Measurements from ENCODE around the gene SSR3. TPM values are rescaled to one million over a fixed set of nuclear protein-coding genes. Genes with fewer than 3 reads are reported as not detected.
A peak's percentile ranks its signal among the peaks of the same experiment; 100 is the strongest.

Gene SSR3
- total and polyA plus RNA-seq, 5 donors = 82.4 to 171 (median 140) TPM

- Histone ChIP-seq H3K4me1 (ENCODE audit: control insufficient read depth, insufficient read depth, low read length) (no peaks in the 10 kb centered on the region), H3K4me3 (ENCODE audit: low read length) (no peak overlapping the region), H3K9me3 (ENCODE audit: control insufficient read depth, low read length) (no peaks in the 10 kb centered on the region), H3K27ac (ENCODE audit: low read length) (no peak overlapping the region), H3K27me3 (ENCODE audit: control insufficient read depth, insufficient read depth) (no peaks in the 10 kb centered on the region)
- 55% methylated on average over 1 of the region's 1 CpG for WGBS
- no peak for DNase-seq
- no peak for ATAC-seq
- intact Hi-C loops (cut with DNase I) = no loop called here
Measured at GRCh38 chr3:156516961-156517360, 38.0 kb downstream of the SSR3 start.

DNA sequence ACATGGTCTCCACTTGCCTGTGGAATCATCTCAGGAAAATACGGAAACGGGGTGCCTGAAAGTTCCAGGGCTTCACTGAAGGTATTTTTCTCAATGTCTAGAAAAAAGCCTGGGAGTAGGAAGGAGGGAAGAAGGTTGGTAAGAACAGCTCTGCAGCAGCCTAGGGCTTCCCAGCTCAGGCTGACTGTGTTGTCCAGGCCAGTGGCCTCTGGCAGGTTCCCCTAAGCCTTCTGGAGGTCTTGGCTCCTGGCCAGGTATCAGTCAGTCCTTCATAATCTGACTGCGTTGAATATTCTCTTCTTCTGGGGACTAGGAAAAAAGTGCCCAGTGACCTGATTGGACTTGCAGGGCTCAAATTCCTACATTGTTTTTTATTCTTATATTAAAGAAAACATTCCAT, 38.6 kb downstream of the SSR3 start:
- intact Hi-C loops (cut with DNase I) = no loop called here

GRCh38 chr3:156513619-156514018, 41.3 kb downstream of the SSR3 start:
- WGBS = 67% methylated on average over 5 of the region's 5 CpGs
- intact Hi-C loops (cut with DNase I) = loop anchor here in 2 of 4 donors (5.0 kb wide), 1 partner anchor 361 kb away; no protein-coding TSS in a partner anchor
- DNase-seq (no peak), ATAC-seq (no peak)
- Histone ChIP-seq H3K9me3 (ENCODE audit: control insufficient read depth, low read length) (no peaks in the 10 kb centered on the region), H3K27ac (ENCODE audit: low read length) (no peak overlapping the region), H3K4me3 (ENCODE audit: low read length) (no peak overlapping the region), H3K4me1 (ENCODE audit: control insufficient read depth, insufficient read depth, low read length) (no peaks in the 10 kb centered on the region), H3K27me3 (ENCODE audit: control insufficient read depth, insufficient read depth) (no peaks in the 10 kb centered on the region)

More for the DNA sequence above, 38.6 kb downstream of the SSR3 start:
- ATAC-seq (peak in 1 of 2 donors; percentile 50), DNase-seq (peak; percentile 42 to 69 (median 64))
- Histone ChIP-seq H3K4me1 (ENCODE audit: control insufficient read depth, insufficient read depth, low read length) (no peaks in the 10 kb centered on the region), H3K4me3 (ENCODE audit: low read length) (no peak overlapping the region), H3K27me3 (ENCODE audit: control insufficient read depth, insufficient read depth) (no peaks in the 10 kb centered on the region), H3K27ac (ENCODE audit: low read length) (no peak overlapping the region), H3K9me3 (ENCODE audit: control insufficient read depth, low read length) (no peaks in the 10 kb centered on the region)
- WGBS = 68% methylated on average over 3 of the region's 3 CpGs

DNA sequence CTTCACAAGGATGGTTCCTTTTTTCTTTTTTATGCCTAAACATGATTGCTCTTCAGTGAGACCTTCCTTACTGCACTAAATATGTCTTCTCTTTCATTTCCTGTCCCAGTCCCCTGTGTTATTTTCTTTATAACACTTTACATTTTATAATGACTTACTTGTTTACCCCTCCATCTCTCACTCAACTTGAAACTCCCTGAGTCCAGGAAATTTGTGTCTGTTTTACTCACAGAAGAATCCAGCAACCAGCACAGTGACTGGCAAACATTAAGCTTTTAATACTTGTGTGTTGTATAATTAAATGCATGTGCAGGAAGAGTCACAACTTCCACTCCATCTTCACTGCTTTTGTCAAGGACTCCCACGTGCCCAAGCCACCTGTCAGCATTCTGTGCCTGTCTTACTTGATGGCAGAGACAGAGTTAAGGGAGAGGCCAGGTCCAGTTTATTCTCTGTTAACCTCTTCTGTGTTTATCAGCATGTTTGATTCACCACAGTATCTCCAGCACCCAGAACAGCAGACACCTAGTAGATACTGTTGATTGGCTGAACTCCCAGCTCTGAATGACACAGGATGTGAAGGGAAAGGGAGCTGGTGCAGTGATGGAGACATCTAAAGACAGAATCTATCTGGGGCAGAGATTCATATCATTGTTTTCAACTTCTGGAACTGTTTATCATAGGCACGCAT, 42.8 kb downstream of the SSR3 start:
- Histone ChIP-seq H3K27ac (ENCODE audit: low read length) (no peak overlapping the region), H3K4me3 (ENCODE audit: low read length) (no peak overlapping the region), H3K27me3 (ENCODE audit: control insufficient read depth, insufficient read depth) (no peaks in the 10 kb centered on the region), H3K9me3 (ENCODE audit: control insufficient read depth, low read length) (no peaks in the 10 kb centered on the region), H3K4me1 (ENCODE audit: control insufficient read depth, insufficient read depth, low read length) (no peaks in the 10 kb centered on the region)
- DNase-seq (no peak), ATAC-seq (no peak)
- intact Hi-C loops (cut with DNase I) = loop anchor here in 2 of 4 donors (5.0 kb wide), 1 partner anchor 360 kb away; no protein-coding TSS in a partner anchor
- 59% methylated on average over 2 of the region's 2 CpGs for WGBS

GRCh38 chr3:156509189-156510174, 45.4 kb downstream of the SSR3 start:
- H3K27ac ChIP-seq (ENCODE audit: low read length) = no peak overlapping the region
- H3K4me3 ChIP-seq (ENCODE audit: low read length) = no peak overlapping the region
- no peaks in the 10 kb centered on the region for H3K9me3 ChIP-seq (ENCODE audit: control insufficient read depth, low read length)
- no peaks in the 10 kb centered on the region for H3K27me3 ChIP-seq (ENCODE audit: control insufficient read depth, insufficient read depth)
- 58% methylated on average over 5 of the region's 5 CpGs for WGBS
- DNase-seq (no peak), ATAC-seq (peak; percentile 57 to 67)
- intact Hi-C loops (cut with DNase I) = loop anchor here (5.0 kb wide), 1 partner anchor 357 kb away; no protein-coding TSS in a partner anchor
- no peaks in the 10 kb centered on the region for H3K4me1 ChIP-seq (ENCODE audit: control insufficient read depth, insufficient read depth, low read length)

GRCh38 chr3:156507285-156507684, 47.6 kb downstream of the SSR3 start:
- H3K4me1 ChIP-seq (ENCODE audit: control insufficient read depth, insufficient read depth, low read length) = no peaks in the 10 kb centered on the region
- H3K4me3 ChIP-seq (ENCODE audit: low read length) = no peak overlapping the region
- intact Hi-C loops (cut with DNase I) = loop anchor here in 2 of 4 donors (5.0 kb wide), 1 partner anchor 355 kb away; no protein-coding TSS in a partner anchor
- H3K27ac ChIP-seq (ENCODE audit: low read length) = no peak overlapping the region
- H3K27me3 ChIP-seq (ENCODE audit: control insufficient read depth, insufficient read depth) = no peaks in the 10 kb centered on the region
- ATAC-seq (no peak), DNase-seq (no peak)
- H3K9me3 ChIP-seq (ENCODE audit: control insufficient read depth, low read length) = no peaks in the 10 kb centered on the region

GRCh38 chr3:156498307-156498706, 56.6 kb downstream of the SSR3 start:
- no peaks in the 10 kb centered on the region for H3K27me3 ChIP-seq (ENCODE audit: control insufficient read depth, insufficient read depth)
- WGBS = 91% methylated on average over 5 of the region's 5 CpGs
- H3K9me3 ChIP-seq (ENCODE audit: control insufficient read depth, low read length) = no peaks in the 10 kb centered on the region
- DNase-seq (no peak), ATAC-seq (no peak)
- no peak overlapping the region for H3K27ac ChIP-seq (ENCODE audit: low read length)
- H3K4me1 ChIP-seq (ENCODE audit: control insufficient read depth, insufficient read depth, low read length) = no peaks in the 10 kb centered on the region
- no peak overlapping the region for H3K4me3 ChIP-seq (ENCODE audit: low read length)
- intact Hi-C loops (cut with DNase I) = no loop called here

DNA sequence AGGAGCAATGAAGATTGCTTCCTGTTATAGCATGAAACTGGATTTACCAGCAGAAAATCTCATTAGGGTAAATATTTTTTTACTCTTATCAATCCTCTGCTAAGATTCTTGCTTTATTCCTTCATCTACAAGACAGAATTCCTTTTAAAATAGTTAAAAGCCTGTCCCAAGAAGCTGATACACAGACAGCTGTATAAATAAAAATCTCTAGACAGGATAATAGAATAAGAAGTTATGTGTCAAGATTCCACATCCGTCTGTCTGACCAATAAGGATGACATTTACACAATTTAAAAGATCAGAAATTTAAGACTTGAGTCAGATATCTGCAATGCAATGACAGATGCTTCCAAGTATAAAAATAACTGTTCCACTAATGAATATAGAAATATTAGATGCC, 57.6 kb downstream of the SSR3 start:
- H3K4me3 ChIP-seq (ENCODE audit: low read length) = no peak overlapping the region
- no peaks in the 10 kb centered on the region for H3K4me1 ChIP-seq (ENCODE audit: control insufficient read depth, insufficient read depth, low read length)
- no peak for DNase-seq
- intact Hi-C loops (cut with DNase I) = no loop called here
- no peaks in the 10 kb centered on the region for H3K27me3 ChIP-seq (ENCODE audit: control insufficient read depth, insufficient read depth)
- no peak for ATAC-seq
- no peaks in the 10 kb centered on the region for H3K9me3 ChIP-seq (ENCODE audit: control insufficient read depth, low read length)
- WGBS = 46% methylated on average over 1 of the region's 1 CpG
- no peak overlapping the region for H3K27ac ChIP-seq (ENCODE audit: low read length)

GRCh38 chr3:156495816-156496215, 59.1 kb downstream of the SSR3 start:
- no peak overlapping the region for H3K4me3 ChIP-seq (ENCODE audit: low read length)
- 96% methylated on average over 1 of the region's 1 CpG for WGBS
- no peaks in the 10 kb centered on the region for H3K4me1 ChIP-seq (ENCODE audit: control insufficient read depth, insufficient read depth, low read length)
- ATAC-seq = no peak
- intact Hi-C loops (cut with DNase I) = no loop called here
- no peak overlapping the region for H3K27ac ChIP-seq (ENCODE audit: low read length)
- no peaks in the 10 kb centered on the region for H3K9me3 ChIP-seq (ENCODE audit: control insufficient read depth, low read length)
- H3K27me3 ChIP-seq (ENCODE audit: control insufficient read depth, insufficient read depth) = no peaks in the 10 kb centered on the region
- DNase-seq = no peak

DNA sequence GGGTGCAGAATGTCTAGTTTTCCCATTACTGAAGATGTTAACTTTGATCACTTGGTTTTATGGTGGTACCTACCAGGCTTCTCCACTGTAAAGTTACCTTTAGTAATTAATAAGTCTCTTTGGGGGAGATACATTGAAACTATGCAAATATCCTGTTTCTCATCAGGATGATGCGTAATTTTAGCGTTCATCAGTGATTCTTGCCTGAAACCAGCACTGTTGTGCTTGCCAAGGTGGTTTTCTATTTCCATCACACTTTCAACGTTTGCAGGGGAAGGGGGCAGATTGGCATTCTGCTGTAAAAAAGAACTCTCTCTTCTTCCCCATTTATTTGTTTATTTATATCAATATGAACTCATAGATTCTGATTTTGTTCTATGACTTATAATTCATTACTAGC, 61.0 kb downstream of the SSR3 start:
- no peaks in the 10 kb centered on the region for H3K27me3 ChIP-seq (ENCODE audit: control insufficient read depth, insufficient read depth)
- intact Hi-C loops (cut with DNase I) = no loop called here
- DNase-seq (no peak), ATAC-seq (no peak)
- H3K4me1 ChIP-seq (ENCODE audit: control insufficient read depth, insufficient read depth, low read length) = no peaks in the 10 kb centered on the region
- H3K9me3 ChIP-seq (ENCODE audit: control insufficient read depth, low read length) = no peaks in the 10 kb centered on the region
- H3K27ac ChIP-seq (ENCODE audit: low read length) = no peak overlapping the region
- 77% methylated on average over 3 of the region's 3 CpGs for WGBS
- no peak overlapping the region for H3K4me3 ChIP-seq (ENCODE audit: low read length)

GRCh38 chr3:156492801-156493261, 62.1 kb downstream of the SSR3 start:
- intact Hi-C loops (cut with DNase I) = no loop called here
- ATAC-seq = peak; percentile 36 to 48
- H3K27me3 ChIP-seq (ENCODE audit: control insufficient read depth, insufficient read depth) = no peaks in the 10 kb centered on the region
- 56% methylated on average over 3 of the region's 3 CpGs for WGBS
- H3K4me3 ChIP-seq (ENCODE audit: low read length) = no peak overlapping the region
- no peaks in the 10 kb centered on the region for H3K9me3 ChIP-seq (ENCODE audit: control insufficient read depth, low read length)
- no peaks in the 10 kb centered on the region for H3K4me1 ChIP-seq (ENCODE audit: control insufficient read depth, insufficient read depth, low read length)
- no peak for DNase-seq
- H3K27ac ChIP-seq (ENCODE audit: low read length) = no peak overlapping the region

All from right cardiac atrium (tissue), 5 donors.